ENCODE data around the gene SEMA3D. TPM values are rescaled to one million over a fixed set of nuclear protein-coding genes. Genes with fewer than 3 reads are reported as not detected.

The SEMA3D gene
- total and polyA plus RNA-seq, 11 donors: 0.10 to 8.6 (median 0.88) TPM

- no peak for ATAC-seq
- Histone ChIP-seq H3K9me3 (no peaks in the 10 kb centered on the region), H3K4me1 (no peaks in the 10 kb centered on the region), H3K27me3 (no peaks in the 10 kb centered on the region), H3K36me3 (no peaks in the 10 kb centered on the region), H3K27ac (no peak overlapping the region), H3K4me3 (no peak overlapping the region)
- DNase-seq: no peak
- intact Hi-C loops (cut with DNase I): no loop called here
- TF ChIP-seq POLR2A (IDR thresholded peaks at IDR 0.05) (no peak), CTCF (IDR thresholded peaks at IDR 0.05) (no peak)
These were observed 34.9 kb upstream of the SEMA3D start for GRCh38 chr7:85221796-85222195.

- no peak for DNase-seq
- Histone ChIP-seq H3K36me3 (no peaks in the 10 kb centered on the region), H3K4me1 (no peaks in the 10 kb centered on the region), H3K27me3 (no peaks in the 10 kb centered on the region), H3K27ac (no peak overlapping the region), H3K4me3 (no peak overlapping the region), H3K9me3 (no peaks in the 10 kb centered on the region)
- no peak for TF ChIP-seq POLR2A (IDR thresholded peaks at IDR 0.05)
- no peak for TF ChIP-seq CTCF (IDR thresholded peaks at IDR 0.05)
- ATAC-seq: no peak
- intact Hi-C loops (cut with DNase I): no loop called here
These were observed 33.8 kb upstream of the SEMA3D start for GRCh38 chr7:85220651-85221050.

- no peak for ATAC-seq
- no peaks in the 10 kb centered on the region for H3K4me1 ChIP-seq
- H3K4me3 ChIP-seq: no peak overlapping the region
- H3K36me3 ChIP-seq: no peaks in the 10 kb centered on the region
- TF ChIP-seq POLR2A (IDR thresholded peaks at IDR 0.05): no peak
- TF ChIP-seq CTCF (IDR thresholded peaks at IDR 0.05): no peak
- no peak for DNase-seq
- no peaks in the 10 kb centered on the region for H3K9me3 ChIP-seq
- H3K27me3 ChIP-seq: no peaks in the 10 kb centered on the region
- intact Hi-C loops (cut with DNase I): no loop called here
- no peak overlapping the region for H3K27ac ChIP-seq
- WGBS, 4 donors: 85 to 91% (median 87%) methylated on average over 2 of the region's 2 CpGs
These were observed 33.2 kb upstream of the SEMA3D start for GRCh38 chr7:85220023-85220422.

GRCh38 chr7:85217085-85217484, 30.2 kb upstream of the SEMA3D start:
- WGBS, 4 donors: 86 to 87% (median 87%) methylated on average over 2 of the region's 2 CpGs
- H3K27ac ChIP-seq: no peak overlapping the region
- no peak for TF ChIP-seq CTCF (IDR thresholded peaks at IDR 0.05)
- TF ChIP-seq POLR2A (IDR thresholded peaks at IDR 0.05): no peak
- ATAC-seq: no peak
- no peaks in the 10 kb centered on the region for H3K9me3 ChIP-seq
- no peaks in the 10 kb centered on the region for H3K36me3 ChIP-seq
- H3K27me3 ChIP-seq: no peaks in the 10 kb centered on the region
- no peak for DNase-seq
- intact Hi-C loops (cut with DNase I): no loop called here
- H3K4me1 ChIP-seq: no peaks in the 10 kb centered on the region
- H3K4me3 ChIP-seq: no peak overlapping the region
